GM23338 (cell line): ENCODE data around the gene RAP1GAP2. TPM values are rescaled to one million over a fixed set of nuclear protein-coding genes. Genes with fewer than 3 reads are reported as not detected.

ENCODE experiments used
- ATAC-seq: fragments of 200-7000 bp; cut with Tn5 transposase; 3 replicates; pipeline ENCODE4 v1.9.1; 2020
- DNase-seq: peaks from one replicate; pipeline ENCODE4 v3.0.0-alpha.2; 2015; ENCODE audit warnings: low spot score
- H2AFZ ChIP-seq: fragments of 200-600 bp; sonication (generic); 2 replicates; pipeline ENCODE4 v1.8.0; 2016; ENCODE audit warnings: antibody characterized with exemption, mild to moderate bottlenecking, moderate library complexity
- H3F3A ChIP-seq: fragments of 200-600 bp; sonication (generic); replicated peaks from 2 replicates; pipeline ENCODE4 v1.8.0; 2017; ENCODE audit warnings: antibody characterized with exemption, mixed run types, low read depth
- H3K27ac ChIP-seq: fragments of 200-600 bp; sonication (generic); 2 replicates; pipeline ENCODE4 v1.6.1; 2016; ENCODE audit warnings: low read depth
- H3K27me3 ChIP-seq: fragments of 200-600 bp; sonication (generic); 2 replicates; pipeline ENCODE4 v1.8.0; 2016; ENCODE audit warnings: mild to moderate bottlenecking, mixed run types, moderate library complexity; ENCODE audit not compliant: insufficient read depth
- H3K36me3 ChIP-seq: fragments of 200-600 bp; sonication (generic); 2 replicates; pipeline ENCODE4 v1.8.0; 2016; ENCODE audit warnings: mild to moderate bottlenecking; ENCODE audit not compliant: insufficient read depth
- H3K4me1 ChIP-seq: fragments of 200-600 bp; sonication (generic); 2 replicates; pipeline ENCODE4 v1.8.0; 2016; ENCODE audit warnings: mild to moderate bottlenecking, moderate library complexity; ENCODE audit not compliant: insufficient read depth
- H3K4me2 ChIP-seq: fragments of 200-600 bp; sonication (generic); 2 replicates; pipeline ENCODE4 v1.7.1; 2017; ENCODE audit warnings: mixed run types
- H3K4me3 ChIP-seq: fragments of 200-600 bp; sonication (generic); 2 replicates; pipeline ENCODE4 v1.6.1; 2016; ENCODE audit warnings: mixed run types
- H3K79me2 ChIP-seq: fragments of 200-600 bp; sonication (generic); replicated peaks from 2 replicates; pipeline ENCODE4 v1.8.0; 2017; ENCODE audit warnings: mild to moderate bottlenecking; ENCODE audit not compliant: insufficient read depth
- H3K9me2 ChIP-seq: fragments of 200-600 bp; sonication (generic); 2 replicates; pipeline ENCODE4 v1.8.0; 2017; ENCODE audit not compliant: insufficient read depth
- H4K20me1 ChIP-seq: fragments of 200-600 bp; sonication (generic); replicated peaks from 2 replicates; pipeline ENCODE4 v1.8.0; 2017; ENCODE audit warnings: mild to moderate bottlenecking; ENCODE audit not compliant: insufficient read depth
- H3K27ac Mint-ChIP-seq: 2 replicates; pipeline ENCODE4 v1.8.0; 2020; ENCODE audit warnings: inconsistent platforms, mild to moderate bottlenecking, moderate library complexity, mixed read lengths
- H3K27me3 Mint-ChIP-seq: 3 replicates; pipeline ENCODE4 v1.8.0; 2022; ENCODE audit warnings: low read depth, mild to moderate bottlenecking, moderate library complexity, mixed read lengths, inconsistent platforms; ENCODE audit not compliant: insufficient read depth, poor library complexity
- H3K36me3 Mint-ChIP-seq: 3 replicates; pipeline ENCODE4 v1.8.0; 2021; ENCODE audit warnings: low read depth, mild to moderate bottlenecking, inconsistent platforms, moderate library complexity, mixed read lengths
- H3K4me1 Mint-ChIP-seq: 3 replicates; pipeline ENCODE4 v1.8.0; 2020; ENCODE audit warnings: mild to moderate bottlenecking, inconsistent platforms, mixed read lengths
- H3K4me3 Mint-ChIP-seq: 3 replicates; pipeline ENCODE4 v1.8.0; 2021; ENCODE audit warnings: moderate library complexity, mild to moderate bottlenecking, inconsistent platforms, mixed read lengths
- H3K9me3 Mint-ChIP-seq: 3 replicates; pipeline ENCODE4 v1.8.0; 2020; ENCODE audit warnings: moderate library complexity, mild to moderate bottlenecking, inconsistent platforms, mixed read lengths
- CREB1 ChIP-seq: fragments of 250-450 bp; sonication (Bioruptor Pico); IDR thresholded peaks from 2 replicates; pipeline ENCODE4 v1.5.0; 2020; ENCODE audit warnings: low read depth, mild to moderate bottlenecking, moderate library complexity
- EZH2 ChIP-seq: fragments of 200-600 bp; sonication (generic); IDR thresholded peaks from one replicate; pipeline ENCODE4 v1.8.0; 2017; ENCODE audit warnings: antibody characterized with exemption, mild to moderate bottlenecking, low read depth; ENCODE audit not compliant: unreplicated experiment
- EZH2phosphoT487 ChIP-seq: fragments of 200-600 bp; sonication (generic); IDR thresholded peaks from one replicate; pipeline ENCODE4 v1.8.1; 2018; ENCODE audit warnings: antibody characterized with exemption; ENCODE audit not compliant: unreplicated experiment
- JUNB ChIP-seq: IDR thresholded peaks from one replicate; pipeline ENCODE4 v1.6.1; 2016; ENCODE audit warnings: antibody characterized with exemption; ENCODE audit not compliant: unreplicated experiment
- NANOG ChIP-seq: IDR thresholded peaks from 2 replicates; pipeline ENCODE4 v1.6.1; 2016; ENCODE audit warnings: antibody characterized with exemption, borderline replicate concordance
- POLR2AphosphoS5 ChIP-seq: IDR thresholded peaks from 2 replicates; pipeline ENCODE4 v1.6.1; 2016; ENCODE audit warnings: antibody characterized with exemption, low read depth
- STAT1 ChIP-seq: IDR thresholded peaks from one replicate; pipeline ENCODE4 v1.6.1; 2016; ENCODE audit warnings: antibody characterized with exemption; ENCODE audit not compliant: unreplicated experiment
- ZNF114 ChIP-seq: fragments of 250-450 bp; sonication (Bioruptor Pico); IDR thresholded peaks from 2 replicates; pipeline ENCODE4 v1.5.0; 2020; ENCODE audit warnings: mild to moderate bottlenecking, moderate library complexity
- ZNF462 ChIP-seq: fragments of 250-450 bp; sonication (Bioruptor Pico); IDR thresholded peaks from 2 replicates; pipeline ENCODE4 v1.5.0; 2020; ENCODE audit warnings: mild to moderate bottlenecking, moderate library complexity
- polyA plus RNA-seq: library from polyadenylated mRNA; unstranded; fragments of >200 nt; fragmentation: Nextera tagmentation; extraction: Ambion mirVana; gene quantifications from 2 replicates; pipeline ENCODE4 v1.2.1, GENCODE V29; 2016
- total RNA-seq: library from RNA; depleted of rRNA; stranded (reverse); fragments of >200 nt; shearing (Covaris generic); gene quantifications from 2 replicates; pipeline ENCODE4 v1.2.3, GENCODE V29; 2014
- TF ChIP-seq, protein P1 (sequence below), 2 experiments: fragments of 200-600 bp in 1 of 2; sonication (generic) in 1 of 2; conservative IDR thresholded peaks; 2 replicates each; pipeline versions ENCODE4 v1.5.1 to v1.6.1; 2016 to 2017; ENCODE audit warnings: antibody characterized with exemption in 2 of 2, low read depth in 2 of 2, mild to moderate bottlenecking in 2 of 2, moderate library complexity in 1 of 2

RAP1GAP2 gene
- total and polyA plus RNA-seq, 2 experiments from 2014 or later, result 17.8 to 46.1 TPM

GRCh38 chr17:2978991-2979390 lies 182.8 kb downstream of the RAP1GAP2 start (continued):
- TF ChIP-seq, protein P1, sequence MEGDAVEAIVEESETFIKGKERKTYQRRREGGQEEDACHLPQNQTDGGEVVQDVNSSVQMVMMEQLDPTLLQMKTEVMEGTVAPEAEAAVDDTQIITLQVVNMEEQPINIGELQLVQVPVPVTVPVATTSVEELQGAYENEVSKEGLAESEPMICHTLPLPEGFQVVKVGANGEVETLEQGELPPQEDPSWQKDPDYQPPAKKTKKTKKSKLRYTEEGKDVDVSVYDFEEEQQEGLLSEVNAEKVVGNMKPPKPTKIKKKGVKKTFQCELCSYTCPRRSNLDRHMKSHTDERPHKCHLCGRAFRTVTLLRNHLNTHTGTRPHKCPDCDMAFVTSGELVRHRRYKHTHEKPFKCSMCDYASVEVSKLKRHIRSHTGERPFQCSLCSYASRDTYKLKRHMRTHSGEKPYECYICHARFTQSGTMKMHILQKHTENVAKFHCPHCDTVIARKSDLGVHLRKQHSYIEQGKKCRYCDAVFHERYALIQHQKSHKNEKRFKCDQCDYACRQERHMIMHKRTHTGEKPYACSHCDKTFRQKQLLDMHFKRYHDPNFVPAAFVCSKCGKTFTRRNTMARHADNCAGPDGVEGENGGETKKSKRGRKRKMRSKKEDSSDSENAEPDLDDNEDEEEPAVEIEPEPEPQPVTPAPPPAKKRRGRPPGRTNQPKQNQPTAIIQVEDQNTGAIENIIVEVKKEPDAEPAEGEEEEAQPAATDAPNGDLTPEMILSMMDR (conservative IDR thresholded peaks at IDR 0.05; ENCODE audit: low read depth in 2 of 2), result no peak
- TF ChIP-seq POLR2AphosphoS5 (no peak), EZH2 (no peak), NANOG (no peak), STAT1 (no peak), CREB1 (CRISPR knock-in tag) (no peak), ZNF462 (no peak)

GRCh38 chr17:2980211-2980903 lies 184.1 kb downstream of the RAP1GAP2 start:
- peaks cover 4% of the 10 kb centered on the region for H4K20me1 ChIP-seq
- TF ChIP-seq NANOG (no peak), ZNF114 (CRISPR knock-in tag) (no peak), EZH2 (no peak), JUNB (no peak), CREB1 (CRISPR knock-in tag) (no peak), EZH2phosphoT487 (no peak), STAT1 (no peak), POLR2AphosphoS5 (no peak)

More at GRCh38 chr17:2980211-2980903, 184.1 kb downstream of the RAP1GAP2 start:
- Histone ChIP-seq H3K27ac (no peak overlapping the region), H3K9me2 (no peaks in the 10 kb centered on the region), H3K4me3 (no peak overlapping the region), H3K4me1 (no peaks in the 10 kb centered on the region), H3K79me2 (no peaks in the 10 kb centered on the region), H2AFZ (no peak overlapping the region), H3K36me3 (peaks cover 20% of the 10 kb centered on the region), H3F3A (no peaks in the 10 kb centered on the region; the same call in 1 of the 2 replicates), H3K4me2 (no peak overlapping the region), H3K27me3 (no peaks in the 10 kb centered on the region)
- DNase-seq, result no peak
- peaks cover 40% of the 10 kb centered on the region for H3K36me3 Mint-ChIP-seq
- H3K9me3 Mint-ChIP-seq, result no peaks in the 10 kb centered on the region
- no peak overlapping the region; the same call in 1 of the 2 replicates for H3K27ac Mint-ChIP-seq
- H3K4me3 Mint-ChIP-seq, result no peak overlapping the region
- H3K4me1 Mint-ChIP-seq, result no peaks in the 10 kb centered on the region
- peaks cover 9% of the 10 kb centered on the region for H3K27me3 Mint-ChIP-seq
- ATAC-seq, result no peak
